Small intestine (tissue), 7 donors: ENCODE data around the gene INPP5D. TPM values are rescaled to one million over a fixed set of nuclear protein-coding genes. Genes with fewer than 3 reads are reported as not detected.
"Not testable (repeated sequence)": the region's sequence is repeated elsewhere in the genome, so short reads cannot be mapped to it uniquely, and the experiment has no call there.

Experiments
- DNase-seq, 2 donors: peaks; one replicate each; pipeline versions ENCODE4 v3.0.0 to v3.0.0-alpha.2; 2013
- FAIRE-seq: peaks from 2 replicates; lab custom pipeline; 2012; peaks lifted over from hg19 to GRCh38; lab: Jason Lieb, UNC
- H3K27ac ChIP-seq, 3 donors: one replicate each; pipeline ENCODE4 v1.5.1; 2013; ENCODE audit warnings: low read length in 2 of 3, mild to moderate bottlenecking in 2 of 3, control low read depth in 1 of 3, inconsistent platforms in 1 of 3, low read depth in 1 of 3, moderate library complexity in 1 of 3
- H3K27me3 ChIP-seq, 3 donors: one replicate each; pipeline ENCODE4 v1.6.1; 2013; ENCODE audit warnings: low read length in 3 of 3, inconsistent platforms in 1 of 3; ENCODE audit not compliant: control insufficient read depth in 3 of 3, insufficient read depth in 3 of 3
- H3K36me3 ChIP-seq, 3 donors: one replicate each; pipeline ENCODE4 v1.6.1; 2013; ENCODE audit warnings: low read length in 3 of 3, inconsistent platforms in 1 of 3, low read depth in 1 of 3, mild to moderate bottlenecking in 1 of 3, moderate library complexity in 1 of 3; ENCODE audit not compliant: control insufficient read depth in 3 of 3, insufficient read depth in 2 of 3
- H3K4me1 ChIP-seq, 3 donors: one replicate each; pipeline ENCODE4 v1.6.1; 2013; ENCODE audit warnings: low read length in 2 of 3, inconsistent platforms in 1 of 3, low read depth in 1 of 3, mild to moderate bottlenecking in 1 of 3, moderate library complexity in 1 of 3; ENCODE audit not compliant: control insufficient read depth in 3 of 3, insufficient read depth in 2 of 3
- H3K4me3 ChIP-seq, 3 donors: one replicate each; pipeline ENCODE4 v1.5.1; 2013; ENCODE audit warnings: low read length in 3 of 3, control low read depth in 1 of 3, inconsistent platforms in 1 of 3, low read depth in 1 of 3, mild to moderate bottlenecking in 1 of 3, moderate library complexity in 1 of 3
- H3K9me3 ChIP-seq, 2 donors: one replicate each; pipeline ENCODE4 v1.6.1; 2013; ENCODE audit warnings: low read depth in 1 of 2, low read length in 1 of 2; ENCODE audit not compliant: control insufficient read depth in 2 of 2, insufficient read depth in 1 of 2
- WGBS, 3 donors: extraction: QIAGEN DNeasy Blood & Tissue Kit; methylation state at CpG; one replicate each; pipeline ENCODE4 v1.1.7; 2013; 5-methylcytosine and 5-hydroxymethylcytosine counted together
- polyA plus RNA-seq, 4 donors: library from polyadenylated mRNA; stranded (reverse) in 3 of 4; unstranded in 1 of 4; fragments of 200-250 nt in 3 of 4; fragments of 120-200 nt in 1 of 4; gene quantifications; one replicate each; pipeline versions ENCODE4 v1.2.1 to v1.2.3, GENCODE V29; 2013
- donor health status: healthy with polysubstance abuse.
- donor health status: control.
- donor health status: control.
- donor health status: Bipolar disorder and iron deficiency.
- donor health status: healthy.

INPP5D gene
- polyA plus RNA-seq, 4 donors = 4.7 to 10.4 (median 6.9) TPM

DNA sequence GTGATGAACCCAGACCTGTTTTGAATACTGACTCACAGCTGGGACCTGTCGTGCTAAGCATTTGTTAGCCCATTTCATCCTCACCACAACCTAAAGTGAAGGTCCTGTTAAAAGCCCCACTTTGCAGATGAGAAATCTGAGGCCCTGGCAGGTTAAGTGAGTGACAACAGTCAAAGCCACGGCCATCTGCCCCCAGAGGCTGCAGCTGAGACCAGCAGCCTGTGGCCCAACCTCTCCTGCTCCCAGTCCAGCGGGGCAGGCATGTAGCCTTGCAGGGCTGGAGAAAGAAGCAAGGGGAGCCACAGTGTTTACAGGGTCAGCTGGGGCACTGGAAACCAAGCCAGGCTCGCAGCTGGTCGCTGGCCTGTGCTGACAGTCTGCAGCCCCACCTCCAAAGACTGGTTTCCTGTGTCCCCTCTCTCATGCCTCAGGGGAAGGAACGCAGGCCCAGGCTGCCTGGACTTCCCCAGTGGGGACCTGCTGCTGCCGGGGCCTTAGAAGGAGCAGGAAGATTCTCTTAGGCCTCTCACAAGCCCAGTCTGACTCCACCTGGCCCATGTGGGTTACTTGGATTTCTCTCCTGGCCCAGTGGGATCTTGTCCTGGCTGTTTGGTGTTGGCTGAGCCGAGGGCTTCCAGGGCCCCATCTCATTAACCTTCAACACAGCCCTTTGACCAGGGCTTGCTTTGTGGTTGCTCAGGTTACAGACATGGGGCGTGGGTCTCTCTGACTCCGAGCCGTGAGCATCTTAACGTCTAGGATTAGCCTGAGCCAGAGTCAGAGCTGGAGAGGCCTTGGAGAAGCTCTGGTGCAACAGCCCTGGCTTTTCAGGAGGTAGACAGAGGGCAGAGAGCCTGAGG, 1.7 kb downstream of the INPP5D start:
- FAIRE-seq = no peak
- WGBS, 3 donors = 26 to 47% (median 40%) methylated on average over 12 of the region's 12 CpGs
- DNase-seq = peak in 1 of 2 donors; percentile 71
- Histone ChIP-seq H3K9me3 (no peaks in the 10 kb centered on the region), H3K36me3 (peaks cover 0 to 5% (median 0%) of the 10 kb centered on the region in 3 donors), H3K4me1 (peaks cover 2 to 39% (median 9%) of the 10 kb centered on the region in 3 donors), H3K4me3 (peak overlapping the region; percentile 5 to 62 (median 58)), H3K27ac (peak overlapping the region; percentile 22 to 84 (median 59)), H3K27me3 (no peaks in the 10 kb centered on the region)

- Histone ChIP-seq H3K4me1 (peaks cover 2 to 39% (median 15%) of the 10 kb centered on the region in 3 donors), H3K27me3 (no peaks in the 10 kb centered on the region), H3K27ac (peak overlapping the region in 2 of 3 donors; percentile 59 to 84), H3K4me3 (peak overlapping the region; percentile 5 to 58 (median 19)), H3K36me3 (peaks cover 0 to 5% (median 0%) of the 10 kb centered on the region in 3 donors), H3K9me3 (no peaks in the 10 kb centered on the region)
- no peak for FAIRE-seq
- WGBS, 3 donors = 53 to 81% (median 61%) methylated on average over 4 of the region's 4 CpGs
- DNase-seq = no peak
Measured at GRCh38 chr2:233062451-233062850, 2.3 kb downstream of the INPP5D start.

DNA sequence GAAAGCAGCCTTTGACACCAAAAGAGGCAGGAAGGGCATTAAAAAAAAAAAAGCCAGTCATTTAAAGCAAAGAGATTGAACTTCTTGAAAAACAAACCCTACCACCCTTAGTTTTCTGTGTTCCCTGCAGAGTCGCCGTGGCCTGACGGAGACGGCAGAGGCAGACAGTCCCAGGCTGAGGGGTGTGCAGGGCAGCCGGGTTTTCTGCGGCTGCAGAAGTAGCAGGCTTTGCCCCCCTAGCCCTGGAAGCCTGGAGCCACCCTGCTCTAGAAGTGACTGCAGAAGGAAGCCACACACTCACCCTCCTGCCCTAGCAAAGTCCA, 2.8 kb downstream of the INPP5D start:
- peak overlapping the region in 1 of 3 donors; percentile 11 for H3K27ac ChIP-seq
- peaks cover 0 to 5% (median 0%) of the 10 kb centered on the region in 3 donors for H3K36me3 ChIP-seq
- H3K4me3 ChIP-seq = peak overlapping the region in 1 of 3 donors; percentile 26
- FAIRE-seq = no peak
- WGBS, 3 donors = 69 to 81% (median 76%) methylated on average over 6 of the region's 6 CpGs
- peaks cover 2 to 39% (median 16%) of the 10 kb centered on the region in 3 donors for H3K4me1 ChIP-seq
- H3K27me3 ChIP-seq = no peaks in the 10 kb centered on the region
- H3K9me3 ChIP-seq = no peaks in the 10 kb centered on the region
- no peak for DNase-seq

DNA sequence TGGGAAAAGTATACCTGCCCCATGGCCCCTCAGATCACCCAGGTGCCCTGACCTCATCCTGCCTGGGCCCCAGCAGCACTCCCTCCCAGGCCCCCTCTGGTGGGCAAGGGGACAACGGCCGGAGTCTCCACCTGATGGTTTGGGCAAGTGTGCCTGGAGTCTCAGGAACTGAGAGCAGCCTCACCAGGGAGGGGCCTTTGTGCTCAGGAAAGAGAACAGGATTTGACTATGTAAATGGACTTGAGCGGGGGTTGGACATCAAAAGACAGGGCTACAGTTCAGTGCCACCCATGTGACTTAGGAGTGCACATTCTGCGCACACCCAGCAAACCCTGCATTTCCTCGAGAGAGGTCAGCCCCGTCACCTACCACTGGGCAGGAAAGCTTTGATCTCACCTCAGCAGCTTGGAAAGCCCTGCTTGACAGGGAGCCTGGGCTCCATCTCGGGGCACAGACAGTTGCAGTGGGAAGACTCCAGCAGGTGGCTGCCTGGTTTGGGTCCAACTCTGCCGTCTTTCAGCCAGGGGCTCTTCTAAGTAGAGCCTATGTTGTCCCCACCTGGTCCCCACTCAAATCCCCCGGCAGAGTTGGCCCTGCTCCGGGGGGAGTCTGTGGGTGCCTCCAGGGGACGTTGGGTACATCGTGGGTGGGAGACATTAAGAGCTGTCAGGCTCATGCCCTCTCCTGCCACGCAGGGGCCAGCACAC, 3.3 kb downstream of the INPP5D start:
- peak in 1 of 2 donors; percentile 49 for DNase-seq
- WGBS, 3 donors = 63 to 70% (median 69%) methylated on average over 13 of the region's 13 CpGs

GRCh38 chr2:233063976-233064411, 3.9 kb downstream of the INPP5D start:
- FAIRE-seq (no peak), DNase-seq (no peak)
- WGBS, 3 donors = 56 to 84% (median 71%) methylated on average over 9 of the region's 9 CpGs
- Histone ChIP-seq H3K4me3 (no peak overlapping the region), H3K36me3 (peaks cover 0 to 5% (median 0%) of the 10 kb centered on the region in 3 donors), H3K27ac (peak overlapping the region in 1 of 3 donors; percentile 11), H3K27me3 (peaks cover 0 to 3% (median 0%) of the 10 kb centered on the region in 3 donors), H3K9me3 (no peaks in the 10 kb centered on the region), H3K4me1 (peaks cover 2 to 39% (median 16%) of the 10 kb centered on the region in 3 donors)

More for the DNA sequence above, 3.3 kb downstream of the INPP5D start:
- peaks cover 2 to 39% (median 16%) of the 10 kb centered on the region in 3 donors for H3K4me1 ChIP-seq
- H3K9me3 ChIP-seq = no peaks in the 10 kb centered on the region
- H3K27ac ChIP-seq = peak overlapping the region in 1 of 3 donors; percentile 11
- no peaks in the 10 kb centered on the region for H3K27me3 ChIP-seq
- FAIRE-seq = no peak
- peak overlapping the region in 1 of 3 donors; percentile 26 for H3K4me3 ChIP-seq
- H3K36me3 ChIP-seq = peaks cover 0 to 5% (median 0%) of the 10 kb centered on the region in 3 donors

DNA sequence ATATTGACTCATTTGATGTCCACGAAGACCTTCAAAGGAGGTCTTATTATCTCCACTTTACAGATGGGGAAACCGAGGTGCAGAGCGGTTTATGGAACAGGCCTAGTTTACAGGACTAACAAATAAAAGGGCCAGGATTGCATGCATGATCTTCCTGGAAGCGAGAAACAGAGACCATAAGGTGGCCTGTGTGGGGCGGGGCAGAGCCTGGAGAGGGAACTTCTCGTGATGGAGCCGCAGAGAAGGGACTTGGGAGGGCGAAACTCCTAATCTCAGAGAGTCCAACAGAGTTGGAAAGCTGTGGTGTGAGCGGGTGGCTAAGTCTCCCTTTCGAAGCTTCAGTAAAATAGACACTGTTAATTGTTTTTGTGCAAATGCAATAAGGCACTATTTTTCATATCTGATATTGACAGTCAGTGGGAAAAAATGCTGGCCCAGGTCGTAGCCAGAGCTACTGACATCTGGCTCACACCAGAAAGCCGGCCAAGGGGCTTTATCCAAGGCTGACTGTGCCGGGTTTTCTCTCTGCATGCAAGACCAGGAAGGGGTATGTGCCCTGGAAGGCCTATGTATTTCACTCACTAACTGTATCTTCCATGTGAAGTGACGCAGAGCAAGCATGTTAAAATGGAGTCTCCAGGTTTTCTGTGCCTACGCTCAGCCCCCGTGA, 4.5 kb downstream of the INPP5D start:
- peaks cover 2 to 39% (median 16%) of the 10 kb centered on the region in 3 donors for H3K4me1 ChIP-seq
- peaks cover 0 to 5% (median 0%) of the 10 kb centered on the region in 3 donors for H3K36me3 ChIP-seq
- peaks cover 0 to 4% (median 0%) of the 10 kb centered on the region in 3 donors for H3K27me3 ChIP-seq

GRCh38 chr2:233065200-233065589, 5.1 kb downstream of the INPP5D start:
- H3K27ac ChIP-seq, H3K4me3 ChIP-seq, H3K9me3 ChIP-seq, H3K27me3 ChIP-seq, H3K36me3 ChIP-seq, DNase-seq, FAIRE-seq: not testable (repeated sequence)
- H3K4me1 ChIP-seq = peaks cover 2 to 36% (median 14%) of the 10 kb centered on the region in 3 donors
- 79 to 86% (median 81%) methylated on average over 4 of the region's 4 CpGs for WGBS, 3 donors

More for the DNA sequence above, 4.5 kb downstream of the INPP5D start:
- no peak overlapping the region for H3K27ac ChIP-seq
- no peak for DNase-seq
- no peak overlapping the region for H3K4me3 ChIP-seq
- FAIRE-seq = no peak
- H3K9me3 ChIP-seq = no peaks in the 10 kb centered on the region
- WGBS, 3 donors = 78 to 83% (median 83%) methylated on average over 16 of the region's 16 CpGs
